Stomach (tissue), 4 donors: ENCODE results near the gene HTR3E.

Experiments used
- CTCF ChIP-seq, 7 experiments: fragments of 450-650 bp in 4 of 7; fragments of 200-600 bp in 3 of 7; sonication (generic) in 3 of 7; IDR thresholded peaks; one replicate each; pipeline ENCODE4 v1.5.1; 2016 to 2019; ENCODE audit warnings: antibody characterized with exemption in 7 of 7, control low read depth in 2 of 7, mild to moderate bottlenecking in 1 of 7
- EP300 ChIP-seq: sonication (generic); formaldehyde crosslinking; IDR thresholded peaks from one replicate; pipeline ENCODE4 v1.6.1; 2017; ENCODE audit warnings: antibody characterized with exemption
- POLR2AphosphoS5 ChIP-seq, 3 donors: sonication (generic); formaldehyde crosslinking; IDR thresholded peaks; one replicate each; pipeline ENCODE4 v1.6.1; 2016; ENCODE audit warnings: antibody characterized with exemption in 3 of 3

GRCh38 chr3:184116017-184116416 is 19.2 kb downstream of the HTR3E start:
- TF ChIP-seq CTCF (IDR thresholded peaks at IDR 0.05) (no peak), EP300 (no peak), POLR2AphosphoS5 (IDR thresholded peaks at IDR 0.05) (no peak)
